GM18861 (cell line): ENCODE measurements around the gene SEC61A1.

Experiments
- ATAC-seq: cut with Tn5 transposase; IDR thresholded peaks from one replicate; pipeline ENCODE4 v1.9.1; 2021; ENCODE audit not compliant: unreplicated experiment

SEC61A1 gene

GRCh38 chr3:128112357-128112968 lies 60.2 kb downstream of the SEC61A1 start:
- no peak for ATAC-seq

- ATAC-seq, result no peak
Observed at GRCh38 chr3:128113817-128114794, 61.9 kb downstream of the SEC61A1 start.
